Measurements from ENCODE around the gene STRN.

- TF ChIP-seq ZNF24 (IDR thresholded peaks at IDR 0.05): no peak
- TF ChIP-seq CREBL2 (CRISPR knock-in tag; IDR thresholded peaks at IDR 0.05; ENCODE audit: borderline replicate concordance): no peak
- TF ChIP-seq ZNF567 (CRISPR knock-in tag; IDR thresholded peaks at IDR 0.05; ENCODE audit: borderline replicate concordance): no peak
Measured at GRCh38 chr2:36809069-36809445, 157.3 kb downstream of the STRN start.
